Measurements from ENCODE around the gene DENND10.

DENND10 gene

GRCh38 chr10:119161680-119162451, 58.0 kb downstream of the DENND10 start:
- Histone ChIP-seq H3K4me3 (ENCODE audit: low read depth in 1 of 2, low read length in 2 of 2) (no peak overlapping the region), H3K9ac (ENCODE audit: low read length) (no peak overlapping the region), H3K9me3 (ENCODE audit: low read length) (no peaks in the 10 kb centered on the region), H3K27ac (ENCODE audit: low read depth, low read length) (peak overlapping the region; percentile 19), H3K4me1 (ENCODE audit: insufficient read depth, low read length) (peaks cover 27% of the 10 kb centered on the region), H3K27me3 (ENCODE audit: control insufficient read depth in 1 of 2, insufficient read depth in 2 of 2, low read length in 2 of 2) (no peaks in the 10 kb centered on the region), H3K36me3 (ENCODE audit: insufficient read depth, low read length) (peaks cover 24% of the 10 kb centered on the region)

GRCh38 chr10:119162452-119163092, 58.7 kb downstream of the DENND10 start:
- Histone ChIP-seq H3K4me1 (ENCODE audit: insufficient read depth, low read length) (peaks cover 27% of the 10 kb centered on the region), H3K36me3 (ENCODE audit: insufficient read depth, low read length) (peaks cover 23% of the 10 kb centered on the region), H3K9me3 (ENCODE audit: low read length) (no peaks in the 10 kb centered on the region), H3K27ac (ENCODE audit: low read depth, low read length) (peak overlapping the region; percentile 19), H3K27me3 (ENCODE audit: control insufficient read depth in 1 of 2, insufficient read depth in 2 of 2, low read length in 2 of 2) (no peaks in the 10 kb centered on the region), H3K4me3 (ENCODE audit: low read depth in 1 of 2, low read length in 2 of 2) (no peak overlapping the region), H3K9ac (ENCODE audit: low read length) (no peak overlapping the region)

GRCh38 chr10:119165171-119166117, 61.5 kb downstream of the DENND10 start, which contains the start of gene SFXN4:
TSS of gene SFXN4 (minus strand) at chr10:119165714. CDS start at chr10:119165647, 67 bp downstream.
- H3K27ac ChIP-seq (ENCODE audit: low read depth, low read length): peak within 1 kb of the TSS; percentile 93
- H3K9ac ChIP-seq (ENCODE audit: low read length): peak within 1 kb of the TSS; percentile 74
- H3K4me1 ChIP-seq (ENCODE audit: insufficient read depth, low read length): peaks cover 27% of the 10 kb centered on the region
- peak within 1 kb of the TSS; percentile 65 to 83 for H3K4me3 ChIP-seq (ENCODE audit: low read depth in 1 of 2, low read length in 2 of 2)
- H3K9me3 ChIP-seq (ENCODE audit: low read length): no peaks in the 10 kb centered on the region
- peaks cover 31% of the 10 kb centered on the region for H3K36me3 ChIP-seq (ENCODE audit: insufficient read depth, low read length)
- no peaks in the 10 kb centered on the region for H3K27me3 ChIP-seq (ENCODE audit: control insufficient read depth in 1 of 2, insufficient read depth in 2 of 2, low read length in 2 of 2)

GRCh38 chr10:119166118-119166500, 62.2 kb downstream of the DENND10 start:
- Histone ChIP-seq H3K27ac (ENCODE audit: low read depth, low read length) (peak overlapping the region; percentile 79), H3K4me1 (ENCODE audit: insufficient read depth, low read length) (peaks cover 27% of the 10 kb centered on the region), H3K9me3 (ENCODE audit: low read length) (no peaks in the 10 kb centered on the region), H3K9ac (ENCODE audit: low read length) (peak overlapping the region; percentile 64), H3K4me3 (ENCODE audit: low read depth in 1 of 2, low read length in 2 of 2) (peak overlapping the region; percentile 65 to 83), H3K36me3 (ENCODE audit: insufficient read depth, low read length) (peaks cover 35% of the 10 kb centered on the region), H3K27me3 (ENCODE audit: control insufficient read depth in 1 of 2, insufficient read depth in 2 of 2, low read length in 2 of 2) (no peaks in the 10 kb centered on the region)

- Histone ChIP-seq H3K9me3 (ENCODE audit: low read length) (no peaks in the 10 kb centered on the region), H3K27ac (ENCODE audit: low read depth, low read length) (peak overlapping the region; percentile 79), H3K4me3 (ENCODE audit: low read depth in 1 of 2, low read length in 2 of 2) (no peak overlapping the region), H3K9ac (ENCODE audit: low read length) (peak overlapping the region; percentile 64), H3K27me3 (ENCODE audit: control insufficient read depth in 1 of 2, insufficient read depth in 2 of 2, low read length in 2 of 2) (no peaks in the 10 kb centered on the region), H3K4me1 (ENCODE audit: insufficient read depth, low read length) (peaks cover 26% of the 10 kb centered on the region), H3K36me3 (ENCODE audit: insufficient read depth, low read length) (peaks cover 40% of the 10 kb centered on the region)
Observed at GRCh38 chr10:119166564-119166963, 62.7 kb downstream of the DENND10 start.

- Histone ChIP-seq H3K36me3 (ENCODE audit: insufficient read depth, low read length) (peaks cover 43% of the 10 kb centered on the region), H3K4me3 (ENCODE audit: low read depth in 1 of 2, low read length in 2 of 2) (no peak overlapping the region), H3K4me1 (ENCODE audit: insufficient read depth, low read length) (peaks cover 21% of the 10 kb centered on the region), H3K27me3 (ENCODE audit: control insufficient read depth in 1 of 2, insufficient read depth in 2 of 2, low read length in 2 of 2) (no peaks in the 10 kb centered on the region), H3K27ac (ENCODE audit: low read depth, low read length) (no peak overlapping the region), H3K9ac (ENCODE audit: low read length) (no peak overlapping the region), H3K9me3 (ENCODE audit: low read length) (no peaks in the 10 kb centered on the region)
Observed at GRCh38 chr10:119167041-119167440, 63.1 kb downstream of the DENND10 start.

GRCh38 chr10:119174109-119174508, 70.2 kb downstream of the DENND10 start:
- Histone ChIP-seq H3K36me3 (ENCODE audit: insufficient read depth, low read length) (peaks cover 46% of the 10 kb centered on the region), H3K4me1 (ENCODE audit: insufficient read depth, low read length) (peaks cover 18% of the 10 kb centered on the region), H3K9me3 (ENCODE audit: low read length) (no peaks in the 10 kb centered on the region), H3K9ac (ENCODE audit: low read length) (no peak overlapping the region), H3K27ac (ENCODE audit: low read depth, low read length) (no peak overlapping the region), H3K4me3 (ENCODE audit: low read depth in 1 of 2, low read length in 2 of 2) (no peak overlapping the region), H3K27me3 (ENCODE audit: control insufficient read depth in 1 of 2, insufficient read depth in 2 of 2, low read length in 2 of 2) (no peaks in the 10 kb centered on the region)

- no peaks in the 10 kb centered on the region for H3K27me3 ChIP-seq (ENCODE audit: control insufficient read depth in 1 of 2, insufficient read depth in 2 of 2, low read length in 2 of 2)
- peak overlapping the region; percentile 7 for H3K27ac ChIP-seq (ENCODE audit: low read depth, low read length)
- H3K36me3 ChIP-seq (ENCODE audit: insufficient read depth, low read length): peaks cover 27% of the 10 kb centered on the region
- H3K4me1 ChIP-seq (ENCODE audit: insufficient read depth, low read length): peaks cover 19% of the 10 kb centered on the region
- no peaks in the 10 kb centered on the region for H3K9me3 ChIP-seq (ENCODE audit: low read length)
- H3K9ac ChIP-seq (ENCODE audit: low read length): no peak overlapping the region
- peak overlapping the region in 1 of 2 donors; percentile 7 for H3K4me3 ChIP-seq (ENCODE audit: low read depth in 1 of 2, low read length in 2 of 2)
Observed at GRCh38 chr10:119176166-119176565, 72.3 kb downstream of the DENND10 start.

- peaks cover 19% of the 10 kb centered on the region for H3K4me1 ChIP-seq (ENCODE audit: insufficient read depth, low read length)
- no peaks in the 10 kb centered on the region for H3K9me3 ChIP-seq (ENCODE audit: low read length)
- peaks cover 14% of the 10 kb centered on the region for H3K36me3 ChIP-seq (ENCODE audit: insufficient read depth, low read length)
- H3K27ac ChIP-seq (ENCODE audit: low read depth, low read length): peak overlapping the region; percentile 79
- H3K9ac ChIP-seq (ENCODE audit: low read length): peak overlapping the region; percentile 90
- no peaks in the 10 kb centered on the region for H3K27me3 ChIP-seq (ENCODE audit: control insufficient read depth in 1 of 2, insufficient read depth in 2 of 2, low read length in 2 of 2)
- peak overlapping the region; percentile 77 to 99 for H3K4me3 ChIP-seq (ENCODE audit: low read depth in 1 of 2, low read length in 2 of 2)
Observed at GRCh38 chr10:119177708-119178371, 73.9 kb downstream of the DENND10 start.

- peak within 1 kb of the TSS; percentile 77 to 99 for H3K4me3 ChIP-seq (ENCODE audit: low read depth in 1 of 2, low read length in 2 of 2)
- peaks cover 14% of the 10 kb centered on the region for H3K36me3 ChIP-seq (ENCODE audit: insufficient read depth, low read length)
- H3K27ac ChIP-seq (ENCODE audit: low read depth, low read length): peak within 1 kb of the TSS; percentile 79
- no peaks in the 10 kb centered on the region for H3K9me3 ChIP-seq (ENCODE audit: low read length)
- peak within 1 kb of the TSS; percentile 90 for H3K9ac ChIP-seq (ENCODE audit: low read length)
- no peaks in the 10 kb centered on the region for H3K27me3 ChIP-seq (ENCODE audit: control insufficient read depth in 1 of 2, insufficient read depth in 2 of 2, low read length in 2 of 2)
- peaks cover 19% of the 10 kb centered on the region for H3K4me1 ChIP-seq (ENCODE audit: insufficient read depth, low read length)
Observed at GRCh38 chr10:119178372-119179119, 74.6 kb downstream of the DENND10 start, which contains the start of gene PRDX3. TSS of gene PRDX3 (minus strand) at chr10:119178812. CDS start at chr10:119178790, 22 bp downstream.
